Measurements from ENCODE around the gene PDZRN3. TPM values are rescaled to one million over a fixed set of nuclear protein-coding genes. Genes with fewer than 3 reads are reported as not detected.
A peak's percentile ranks its signal among the peaks of the same experiment; 100 is the strongest.

Gene PDZRN3
- total RNA-seq, 6 donors from 2014 or later = 7.0 to 50.3 (median 18.4) TPM

- ATAC-seq (ENCODE audit: low FRiP score in 2 of 2) = peak in 1 of 2 donors; percentile 61
- Histone ChIP-seq H3K4me3 (no peak overlapping the region), H3K27ac (no peak overlapping the region), H3K9me3 (no peaks in the 10 kb centered on the region), H3K27me3 (no peaks in the 10 kb centered on the region), H3K4me1 (no peaks in the 10 kb centered on the region), H3K36me3 (no peaks in the 10 kb centered on the region)
- TF ChIP-seq POLR2AphosphoS5 (IDR thresholded peaks at IDR 0.05) = peak in 1 of 2 donors; percentile 32
- TF ChIP-seq, protein P1, sequence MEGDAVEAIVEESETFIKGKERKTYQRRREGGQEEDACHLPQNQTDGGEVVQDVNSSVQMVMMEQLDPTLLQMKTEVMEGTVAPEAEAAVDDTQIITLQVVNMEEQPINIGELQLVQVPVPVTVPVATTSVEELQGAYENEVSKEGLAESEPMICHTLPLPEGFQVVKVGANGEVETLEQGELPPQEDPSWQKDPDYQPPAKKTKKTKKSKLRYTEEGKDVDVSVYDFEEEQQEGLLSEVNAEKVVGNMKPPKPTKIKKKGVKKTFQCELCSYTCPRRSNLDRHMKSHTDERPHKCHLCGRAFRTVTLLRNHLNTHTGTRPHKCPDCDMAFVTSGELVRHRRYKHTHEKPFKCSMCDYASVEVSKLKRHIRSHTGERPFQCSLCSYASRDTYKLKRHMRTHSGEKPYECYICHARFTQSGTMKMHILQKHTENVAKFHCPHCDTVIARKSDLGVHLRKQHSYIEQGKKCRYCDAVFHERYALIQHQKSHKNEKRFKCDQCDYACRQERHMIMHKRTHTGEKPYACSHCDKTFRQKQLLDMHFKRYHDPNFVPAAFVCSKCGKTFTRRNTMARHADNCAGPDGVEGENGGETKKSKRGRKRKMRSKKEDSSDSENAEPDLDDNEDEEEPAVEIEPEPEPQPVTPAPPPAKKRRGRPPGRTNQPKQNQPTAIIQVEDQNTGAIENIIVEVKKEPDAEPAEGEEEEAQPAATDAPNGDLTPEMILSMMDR (IDR thresholded peaks at IDR 0.05) = no peak
- no peak for DNase-seq
- WGBS, 2 donors = 70 to 75% methylated on average over 4 of the region's 4 CpGs
These were observed 163.2 kb downstream of the PDZRN3 start for GRCh38 chr3:73461547-73461946.

- 79 to 88% methylated on average over 2 of the region's 2 CpGs for WGBS, 2 donors
- Histone ChIP-seq H3K4me1 (no peaks in the 10 kb centered on the region), H3K27me3 (no peaks in the 10 kb centered on the region), H3K9me3 (no peaks in the 10 kb centered on the region), H3K36me3 (no peaks in the 10 kb centered on the region), H3K27ac (no peak overlapping the region), H3K4me3 (no peak overlapping the region)
- DNase-seq (no peak), ATAC-seq (ENCODE audit: low FRiP score in 2 of 2) (no peak)
- TF ChIP-seq, protein P1 (IDR thresholded peaks at IDR 0.05) = no peak
These were observed 165.0 kb downstream of the PDZRN3 start for GRCh38 chr3:73459711-73460110.

DNA sequence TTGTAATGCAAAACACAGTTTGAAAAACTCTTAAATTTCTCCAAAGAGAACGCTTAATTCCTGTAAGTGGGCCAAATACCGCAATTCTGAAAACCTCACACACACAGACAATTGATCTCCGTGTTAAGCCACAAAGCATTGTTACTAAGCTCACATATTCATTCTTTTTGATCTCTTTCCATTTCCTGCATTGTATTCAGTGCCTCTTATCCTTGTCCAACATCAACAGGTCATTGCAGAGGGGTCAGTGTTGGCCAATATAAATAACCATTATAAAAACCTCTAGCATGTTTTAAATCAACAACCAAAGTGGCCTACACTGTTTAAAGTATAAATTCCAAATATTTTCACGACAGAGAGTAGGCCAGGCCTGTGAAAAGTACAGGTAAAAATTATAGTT lies 171.1 kb downstream of the PDZRN3 start:
- no peaks in the 10 kb centered on the region for H3K27me3 ChIP-seq
- H3K27ac ChIP-seq = no peak overlapping the region
- TF ChIP-seq POLR2AphosphoS5 (IDR thresholded peaks at IDR 0.05) = no peak
- TF ChIP-seq POLR2A (IDR thresholded peaks at IDR 0.05) = no peak
- no peak for TF ChIP-seq EP300 (IDR thresholded peaks at IDR 0.05)
- TF ChIP-seq, protein P1 (IDR thresholded peaks at IDR 0.05) = no peak
- H3K36me3 ChIP-seq = no peaks in the 10 kb centered on the region
- no peaks in the 10 kb centered on the region for H3K9me3 ChIP-seq
- 34 to 48% methylated on average over 4 of the region's 4 CpGs for WGBS, 2 donors
- DNase-seq (no peak), ATAC-seq (ENCODE audit: low FRiP score in 2 of 2) (no peak)
- peaks cover 0 to 5% (median 4%) of the 10 kb centered on the region in 4 donors for H3K4me1 ChIP-seq
- H3K4me3 ChIP-seq = no peak overlapping the region

DNA sequence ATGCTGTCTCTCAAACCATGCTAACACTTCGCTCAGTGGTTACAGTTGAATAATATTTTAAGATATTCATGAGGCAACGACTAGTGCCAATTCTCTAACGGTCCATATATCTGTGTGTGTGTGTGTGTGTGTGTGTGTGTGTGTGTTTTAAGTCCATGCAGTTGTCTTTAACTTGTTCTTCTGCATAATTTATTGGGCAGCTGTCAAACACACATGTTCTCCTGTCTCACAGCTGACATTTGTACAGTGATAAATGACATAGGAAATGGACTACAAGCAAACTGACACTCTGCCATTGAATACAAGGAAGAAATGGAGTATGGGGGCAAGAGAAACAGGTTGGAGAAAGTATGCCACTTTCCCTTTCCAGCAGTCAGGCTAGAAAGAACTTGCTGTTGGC lies 172.0 kb downstream of the PDZRN3 start:
- Histone ChIP-seq H3K36me3 (no peaks in the 10 kb centered on the region), H3K4me1 (peaks cover 0 to 5% (median 4%) of the 10 kb centered on the region in 4 donors), H3K27me3 (no peaks in the 10 kb centered on the region), H3K9me3 (no peaks in the 10 kb centered on the region), H3K27ac (no peak overlapping the region), H3K4me3 (no peak overlapping the region)
- TF ChIP-seq, protein P1 (IDR thresholded peaks at IDR 0.05) = no peak
- TF ChIP-seq EP300 (IDR thresholded peaks at IDR 0.05) = no peak
- no peak for TF ChIP-seq POLR2AphosphoS5 (IDR thresholded peaks at IDR 0.05)
- no peak for TF ChIP-seq POLR2A (IDR thresholded peaks at IDR 0.05)
- ATAC-seq (ENCODE audit: low FRiP score in 2 of 2) (no peak), DNase-seq (no peak)
- WGBS, 2 donors = 73 to 80% methylated on average over 3 of the region's 3 CpGs

- Histone ChIP-seq H3K27ac (peak overlapping the region in 1 of 4 donors; percentile 5), H3K9me3 (no peaks in the 10 kb centered on the region), H3K27me3 (no peaks in the 10 kb centered on the region), H3K4me3 (no peak overlapping the region), H3K36me3 (no peaks in the 10 kb centered on the region), H3K4me1 (peaks cover 0 to 5% (median 4%) of the 10 kb centered on the region in 4 donors)
- 43 to 45% methylated on average over 3 of the region's 3 CpGs for WGBS, 2 donors
- ATAC-seq (ENCODE audit: low FRiP score in 2 of 2) (no peak), DNase-seq (no peak)
- TF ChIP-seq POLR2A (IDR thresholded peaks at IDR 0.05) = no peak
These were observed 173.3 kb downstream of the PDZRN3 start for GRCh38 chr3:73451301-73451944.
